ENCODE data around the gene EIPR1. TPM values are rescaled to one million over a fixed set of nuclear protein-coding genes. Genes with fewer than 3 reads are reported as not detected.

Gene EIPR1
- total RNA-seq, 1 experiment from 2014 or later: 40.4 TPM

GRCh38 chr2:3345621-3346020, 32.0 kb downstream of the EIPR1 start:
- Histone ChIP-seq H3K9me3 (ENCODE audit: low read length) (no peaks in the 10 kb centered on the region), H3K4me3 (ENCODE audit: low read length) (no peak overlapping the region), H3K36me3 (ENCODE audit: insufficient read depth, low read length) (0 out of 2 replicates have a peak, but pooled peaks cover 4% of the 10 kb centered on the region), H3K27me3 (ENCODE audit: low read length) (no peaks in the 10 kb centered on the region), H2AFZ (ENCODE audit: low read length) (no peak overlapping the region), H3K27ac (ENCODE audit: low read length) (no peak overlapping the region), H3K9ac (ENCODE audit: low read length) (no peak overlapping the region), H3K79me2 (ENCODE audit: low read length) (peaks cover 41% of the 10 kb centered on the region), H3K9me2 (replicated peaks; ENCODE audit: insufficient read depth, low read length) (no peaks in the 10 kb centered on the region), H3K4me2 (ENCODE audit: low read depth, low read length, poor library complexity, severe bottlenecking) (no peak overlapping the region), H4K20me1 (ENCODE audit: insufficient read depth, low read depth, low read length) (no peaks in the 10 kb centered on the region; the same call in 1 of the 2 replicates), H3K4me1 (ENCODE audit: low read length) (no peaks in the 10 kb centered on the region)
- no peak for DNase-seq

GRCh38 chr2:3344897-3345296, 32.7 kb downstream of the EIPR1 start:
- H3K27ac ChIP-seq (ENCODE audit: low read length): no peak overlapping the region
- H3K4me2 ChIP-seq (ENCODE audit: low read depth, low read length, poor library complexity, severe bottlenecking): no peak overlapping the region
- no peaks in the 10 kb centered on the region for H3K36me3 ChIP-seq (ENCODE audit: insufficient read depth, low read length)
- H2AFZ ChIP-seq (ENCODE audit: low read length): no peak overlapping the region
- no peak for DNase-seq
- H3K79me2 ChIP-seq (ENCODE audit: low read length): peaks cover 38% of the 10 kb centered on the region
- no peaks in the 10 kb centered on the region for H3K9me3 ChIP-seq (ENCODE audit: low read length)
- H3K4me3 ChIP-seq (ENCODE audit: low read length): no peak overlapping the region
- H3K9me2 ChIP-seq (replicated peaks; ENCODE audit: insufficient read depth, low read length): no peaks in the 10 kb centered on the region
- H3K27me3 ChIP-seq (ENCODE audit: low read length): no peaks in the 10 kb centered on the region
- H4K20me1 ChIP-seq (ENCODE audit: insufficient read depth, low read depth, low read length): no peaks in the 10 kb centered on the region; the same call in 1 of the 2 replicates
- no peaks in the 10 kb centered on the region for H3K4me1 ChIP-seq (ENCODE audit: low read length)
- H3K9ac ChIP-seq (ENCODE audit: low read length): no peak overlapping the region

GRCh38 chr2:3343012-3343411, 34.6 kb downstream of the EIPR1 start:
- no peak overlapping the region for H3K27ac ChIP-seq (ENCODE audit: low read length)
- no peak overlapping the region for H2AFZ ChIP-seq (ENCODE audit: low read length)
- no peaks in the 10 kb centered on the region for H3K9me3 ChIP-seq (ENCODE audit: low read length)
- no peaks in the 10 kb centered on the region; the same call in 1 of the 2 replicates for H4K20me1 ChIP-seq (ENCODE audit: insufficient read depth, low read depth, low read length)
- no peaks in the 10 kb centered on the region for H3K36me3 ChIP-seq (ENCODE audit: insufficient read depth, low read length)
- no peaks in the 10 kb centered on the region for H3K27me3 ChIP-seq (ENCODE audit: low read length)
- H3K9ac ChIP-seq (ENCODE audit: low read length): no peak overlapping the region
- H3K79me2 ChIP-seq (ENCODE audit: low read length): peaks cover 30% of the 10 kb centered on the region
- no peak overlapping the region for H3K4me2 ChIP-seq (ENCODE audit: low read depth, low read length, poor library complexity, severe bottlenecking)
- H3K9me2 ChIP-seq (replicated peaks; ENCODE audit: insufficient read depth, low read length): no peaks in the 10 kb centered on the region
- H3K4me3 ChIP-seq (ENCODE audit: low read length): no peak overlapping the region
- H3K4me1 ChIP-seq (ENCODE audit: low read length): no peaks in the 10 kb centered on the region
- DNase-seq: no peak

GRCh38 chr2:3342324-3342723, 35.3 kb downstream of the EIPR1 start:
- H3K4me1 ChIP-seq (ENCODE audit: low read length): no peaks in the 10 kb centered on the region

GRCh38 chr2:3341336-3341735, 36.3 kb downstream of the EIPR1 start:
- Histone ChIP-seq H3K27ac (ENCODE audit: low read length) (no peak overlapping the region), H3K4me1 (ENCODE audit: low read length) (no peaks in the 10 kb centered on the region), H3K9me3 (ENCODE audit: low read length) (no peaks in the 10 kb centered on the region), H4K20me1 (ENCODE audit: insufficient read depth, low read depth, low read length) (no peaks in the 10 kb centered on the region), H3K9me2 (replicated peaks; ENCODE audit: insufficient read depth, low read length) (no peaks in the 10 kb centered on the region), H3K4me3 (ENCODE audit: low read length) (no peak overlapping the region), H2AFZ (ENCODE audit: low read length) (no peak overlapping the region), H3K9ac (ENCODE audit: low read length) (no peak overlapping the region), H3K4me2 (ENCODE audit: low read depth, low read length, poor library complexity, severe bottlenecking) (no peak overlapping the region), H3K36me3 (ENCODE audit: insufficient read depth, low read length) (peaks cover 9% of the 10 kb centered on the region; the same call in 1 of the 2 replicates), H3K79me2 (ENCODE audit: low read length) (peaks cover 33% of the 10 kb centered on the region), H3K27me3 (ENCODE audit: low read length) (no peaks in the 10 kb centered on the region)
- no peak for DNase-seq

More at GRCh38 chr2:3342324-3342723, 35.3 kb downstream of the EIPR1 start:
- Histone ChIP-seq H3K9me3 (ENCODE audit: low read length) (no peaks in the 10 kb centered on the region), H3K4me3 (ENCODE audit: low read length) (no peak overlapping the region), H3K79me2 (ENCODE audit: low read length) (peaks cover 31% of the 10 kb centered on the region), H4K20me1 (ENCODE audit: insufficient read depth, low read depth, low read length) (no peaks in the 10 kb centered on the region; the same call in 1 of the 2 replicates), H2AFZ (ENCODE audit: low read length) (no peak overlapping the region), H3K4me2 (ENCODE audit: low read depth, low read length, poor library complexity, severe bottlenecking) (no peak overlapping the region), H3K9ac (ENCODE audit: low read length) (no peak overlapping the region), H3K36me3 (ENCODE audit: insufficient read depth, low read length) (peaks cover 5% of the 10 kb centered on the region; the same call in 1 of the 2 replicates), H3K27ac (ENCODE audit: low read length) (no peak overlapping the region), H3K27me3 (ENCODE audit: low read length) (no peaks in the 10 kb centered on the region), H3K9me2 (replicated peaks; ENCODE audit: insufficient read depth, low read length) (no peaks in the 10 kb centered on the region)
- no peak for DNase-seq

GRCh38 chr2:3340144-3340543, 37.5 kb downstream of the EIPR1 start:
- H3K9me2 ChIP-seq (replicated peaks; ENCODE audit: insufficient read depth, low read length): no peaks in the 10 kb centered on the region
- H3K79me2 ChIP-seq (ENCODE audit: low read length): peaks cover 38% of the 10 kb centered on the region
- no peaks in the 10 kb centered on the region for H4K20me1 ChIP-seq (ENCODE audit: insufficient read depth, low read depth, low read length)

GRCh38 chr2:3338340-3338739, 39.3 kb downstream of the EIPR1 start:
- no peaks in the 10 kb centered on the region for H3K4me1 ChIP-seq (ENCODE audit: low read length)
- H3K79me2 ChIP-seq (ENCODE audit: low read length): peaks cover 44% of the 10 kb centered on the region
- H3K4me2 ChIP-seq (ENCODE audit: low read depth, low read length, poor library complexity, severe bottlenecking): no peak overlapping the region
- no peak overlapping the region for H2AFZ ChIP-seq (ENCODE audit: low read length)
- H3K9me2 ChIP-seq (replicated peaks; ENCODE audit: insufficient read depth, low read length): no peaks in the 10 kb centered on the region
- no peaks in the 10 kb centered on the region; the same call in 1 of the 2 replicates for H3K9me3 ChIP-seq (ENCODE audit: low read length)
- no peaks in the 10 kb centered on the region for H4K20me1 ChIP-seq (ENCODE audit: insufficient read depth, low read depth, low read length)
- no peak overlapping the region for H3K9ac ChIP-seq (ENCODE audit: low read length)
- H3K27ac ChIP-seq (ENCODE audit: low read length): no peak overlapping the region
- no peak overlapping the region for H3K4me3 ChIP-seq (ENCODE audit: low read length)
- H3K27me3 ChIP-seq (ENCODE audit: low read length): no peaks in the 10 kb centered on the region
- no peak for DNase-seq
- peaks cover 32% of the 10 kb centered on the region for H3K36me3 ChIP-seq (ENCODE audit: insufficient read depth, low read length)

More at GRCh38 chr2:3340144-3340543, 37.5 kb downstream of the EIPR1 start:
- Histone ChIP-seq H3K36me3 (ENCODE audit: insufficient read depth, low read length) (peaks cover 17% of the 10 kb centered on the region), H3K9me3 (ENCODE audit: low read length) (no peaks in the 10 kb centered on the region), H2AFZ (ENCODE audit: low read length) (no peak overlapping the region), H3K4me2 (ENCODE audit: low read depth, low read length, poor library complexity, severe bottlenecking) (no peak overlapping the region), H3K27me3 (ENCODE audit: low read length) (no peaks in the 10 kb centered on the region), H3K9ac (ENCODE audit: low read length) (no peak overlapping the region), H3K4me1 (ENCODE audit: low read length) (no peaks in the 10 kb centered on the region), H3K27ac (ENCODE audit: low read length) (no peak overlapping the region), H3K4me3 (ENCODE audit: low read length) (no peak overlapping the region)
- no peak for DNase-seq

- no peaks in the 10 kb centered on the region for H3K27me3 ChIP-seq (ENCODE audit: low read length)
- H4K20me1 ChIP-seq (ENCODE audit: insufficient read depth, low read depth, low read length): no peaks in the 10 kb centered on the region
- H3K9me3 ChIP-seq (ENCODE audit: low read length): peaks cover 5% of the 10 kb centered on the region
- H3K9me2 ChIP-seq (replicated peaks; ENCODE audit: insufficient read depth, low read length): no peaks in the 10 kb centered on the region
- H3K4me2 ChIP-seq (ENCODE audit: low read depth, low read length, poor library complexity, severe bottlenecking): no peak overlapping the region
- H3K79me2 ChIP-seq (ENCODE audit: low read length): peaks cover 47% of the 10 kb centered on the region
- H3K36me3 ChIP-seq (ENCODE audit: insufficient read depth, low read length): peaks cover 47% of the 10 kb centered on the region
- no peak overlapping the region for H3K9ac ChIP-seq (ENCODE audit: low read length)
- H3K4me3 ChIP-seq (ENCODE audit: low read length): no peak overlapping the region
- H3K27ac ChIP-seq (ENCODE audit: low read length): no peak overlapping the region
- DNase-seq: no peak
- H3K4me1 ChIP-seq (ENCODE audit: low read length): no peaks in the 10 kb centered on the region
- no peak overlapping the region for H2AFZ ChIP-seq (ENCODE audit: low read length)
Observed at GRCh38 chr2:3336844-3337243, 40.8 kb downstream of the EIPR1 start.
